ENCODE results near the gene LMAN1. TPM values are rescaled to one million over a fixed set of nuclear protein-coding genes. Genes with fewer than 3 reads are reported as not detected.

Gene LMAN1
- polyA plus RNA-seq, 1 donor from 2014 or later, result 49.8 TPM

GRCh38 chr18:59402432-59403090 lies 43.5 kb upstream of the LMAN1 start:
- TF ChIP-seq POLR2AphosphoS5 (IDR thresholded peaks at IDR 0.05), result peak; percentile 24
- TF ChIP-seq REST (IDR thresholded peaks at IDR 0.05; ENCODE audit: borderline replicate concordance), result no peak
- TF ChIP-seq SMC3 (conservative IDR thresholded peaks at IDR 0.05; ENCODE audit: poor library complexity), result peak; percentile 99
- peak; percentile 17 for TF ChIP-seq EP300 (conservative IDR thresholded peaks at IDR 0.05; ENCODE audit: poor library complexity, severe bottlenecking)
- peak; percentile 99 for TF ChIP-seq RAD21 (conservative IDR thresholded peaks at IDR 0.05)
- TF ChIP-seq MXI1 (conservative IDR thresholded peaks at IDR 0.05; ENCODE audit: poor library complexity, severe bottlenecking), result peak; percentile 28
- no peak for TF ChIP-seq TAF1 (IDR thresholded peaks at IDR 0.05; ENCODE audit: low read depth)
- no peak for TF ChIP-seq EZH2 (IDR thresholded peaks at IDR 0.05; ENCODE audit: borderline replicate concordance, insufficient read depth, low read length, poor library complexity, severe bottlenecking)
- TF ChIP-seq CTCF (IDR thresholded peaks at IDR 0.05; ENCODE audit: poor library complexity, severe bottlenecking), result peak; percentile 99
- Histone ChIP-seq H3K9ac (ENCODE audit: low read length) (no peak overlapping the region), H3K4me2 (ENCODE audit: low read length) (no peak overlapping the region), H3K27ac (ENCODE audit: low read length) (no peak overlapping the region), H3K9me2 (ENCODE audit: insufficient read depth, low read length) (no peaks in the 10 kb centered on the region), H3K36me3 (ENCODE audit: insufficient read depth, low read length) (no peaks in the 10 kb centered on the region), H3K9me3 (ENCODE audit: low read length) (no peaks in the 10 kb centered on the region), H2AFZ (ENCODE audit: low read depth, low read length) (no peak overlapping the region), H3K79me2 (replicated peaks; ENCODE audit: insufficient read depth, low read length) (no peaks in the 10 kb centered on the region), H3K4me3 (ENCODE audit: low read length) (no peak overlapping the region), H3K27me3 (ENCODE audit: insufficient read depth, low read depth, low read length) (peaks cover 44% of the 10 kb centered on the region), H4K20me1 (ENCODE audit: insufficient read depth) (no peaks in the 10 kb centered on the region), H3F3A (ENCODE audit: insufficient read depth, low read length, poor library complexity, severe bottlenecking) (no peaks in the 10 kb centered on the region)

- Histone ChIP-seq H3K27me3 (ENCODE audit: insufficient read depth, low read depth, low read length) (peaks cover 58% of the 10 kb centered on the region), H2AFZ (ENCODE audit: low read depth, low read length) (no peak overlapping the region)
Observed at GRCh38 chr18:59400407-59400806, 41.3 kb upstream of the LMAN1 start.

More at GRCh38 chr18:59400407-59400806, 41.3 kb upstream of the LMAN1 start:
- H3F3A ChIP-seq (ENCODE audit: insufficient read depth, low read length, poor library complexity, severe bottlenecking), result no peaks in the 10 kb centered on the region
- H3K79me2 ChIP-seq (replicated peaks; ENCODE audit: insufficient read depth, low read length), result no peaks in the 10 kb centered on the region
- no peak overlapping the region for H3K27ac ChIP-seq (ENCODE audit: low read length)
- H3K9me2 ChIP-seq (ENCODE audit: insufficient read depth, low read length), result no peaks in the 10 kb centered on the region
- no peaks in the 10 kb centered on the region for H3K9me3 ChIP-seq (ENCODE audit: low read length)
- no peak overlapping the region for H3K4me2 ChIP-seq (ENCODE audit: low read length)
- no peaks in the 10 kb centered on the region for H4K20me1 ChIP-seq (ENCODE audit: insufficient read depth)
- no peak overlapping the region for H3K9ac ChIP-seq (ENCODE audit: low read length)
- H3K4me3 ChIP-seq (ENCODE audit: low read length), result no peak overlapping the region
- no peaks in the 10 kb centered on the region for H3K36me3 ChIP-seq (ENCODE audit: insufficient read depth, low read length)
- TF ChIP-seq TAF1 (IDR thresholded peaks at IDR 0.05; ENCODE audit: low read depth), result no peak
- TF ChIP-seq REST (IDR thresholded peaks at IDR 0.05; ENCODE audit: borderline replicate concordance), result no peak
- no peak for TF ChIP-seq CTCF (IDR thresholded peaks at IDR 0.05; ENCODE audit: poor library complexity, severe bottlenecking)
- no peak for TF ChIP-seq MXI1 (conservative IDR thresholded peaks at IDR 0.05; ENCODE audit: poor library complexity, severe bottlenecking)
- TF ChIP-seq EZH2 (IDR thresholded peaks at IDR 0.05; ENCODE audit: borderline replicate concordance, insufficient read depth, low read length, poor library complexity, severe bottlenecking), result no peak
- no peak for TF ChIP-seq EP300 (conservative IDR thresholded peaks at IDR 0.05; ENCODE audit: poor library complexity, severe bottlenecking)
- TF ChIP-seq SMC3 (conservative IDR thresholded peaks at IDR 0.05; ENCODE audit: poor library complexity), result no peak
- TF ChIP-seq POLR2AphosphoS5 (IDR thresholded peaks at IDR 0.05), result no peak
- no peak for TF ChIP-seq RAD21 (conservative IDR thresholded peaks at IDR 0.05)
